K562 (cell line): ENCODE data around the gene NDUFB10. TPM values are rescaled to one million over a fixed set of nuclear protein-coding genes. Genes with fewer than 3 reads are reported as not detected.

ENCODE experiments used
- DMBX1 ChIP-seq: fragments of 250-450 bp; sonication (Bioruptor Pico); IDR thresholded peaks from 2 replicates; pipeline ENCODE4 v1.8.0; 2022; ENCODE audit warnings: inconsistent platforms, mild to moderate bottlenecking, moderate library complexity, borderline replicate concordance
- EWSR1 ChIP-seq: fragments of 450-650 bp; IDR thresholded peaks from 2 replicates; pipeline ENCODE4 v1.6.1; 2018; ENCODE audit warnings: borderline replicate concordance, mild to moderate bottlenecking, low read depth, moderate library complexity; ENCODE audit not compliant: partially characterized antibody
- IRF2 ChIP-seq: sonication (generic); formaldehyde crosslinking; IDR thresholded peaks from 2 replicates; pipeline ENCODE4 v1.8.1; 2022; ENCODE audit warnings: mild to moderate bottlenecking, missing genetic modification reagents
- KDM1A ChIP-seq, 2 experiments: fragments of 450-650 bp; IDR thresholded peaks; 2 replicates each; pipeline ENCODE4 v1.6.1; 2016; ENCODE audit warnings: mild to moderate bottlenecking in 2 of 2
- MBD2 ChIP-seq: sonication (generic); IDR thresholded peaks from 2 replicates; pipeline ENCODE4 v1.6.1; 2016; ENCODE audit warnings: low read depth, borderline replicate concordance
- NFXL1 ChIP-seq: fragments of 450-650 bp; formaldehyde crosslinking; IDR thresholded peaks from 2 replicates; pipeline ENCODE4 v1.4.0; 2021; ENCODE audit warnings: mild to moderate bottlenecking
- TAF1 ChIP-seq: IDR thresholded peaks from 2 replicates; pipeline ENCODE4 v1.6.1; 2011; ENCODE audit warnings: mild to moderate bottlenecking, low read length, moderate library complexity; ENCODE audit not compliant: insufficient read depth, control insufficient read depth, severe bottlenecking; ENCODE audit errors: extremely low read depth
- TBL1XR1 ChIP-seq, 2 experiments: IDR thresholded peaks; 2 replicates each; pipeline ENCODE4 v1.6.1; 2012; ENCODE audit warnings: improper control_type of control experiment in 2 of 2, low read length in 2 of 2, mild to moderate bottlenecking in 1 of 2
- TOE1 ChIP-seq, 2 experiments: fragments of 450-650 bp in 1 of 2; sonication (generic) in 1 of 2; formaldehyde crosslinking in 1 of 2; IDR thresholded peaks; 2 replicates each; pipeline versions ENCODE4 v1.7.1 to v1.8.0; 2016 to 2022; ENCODE audit warnings: borderline replicate concordance in 2 of 2, mild to moderate bottlenecking in 2 of 2, antibody characterized with exemption in 1 of 2, inconsistent platforms in 1 of 2, low read depth in 1 of 2, missing genetic modification reagents in 1 of 2, moderate library complexity in 1 of 2
- ZKSCAN1 ChIP-seq: fragments of 150-350 bp; IDR thresholded peaks from 2 replicates; pipeline ENCODE4 v1.6.1; 2016; ENCODE audit warnings: low read depth, low read length
- ZNF263 ChIP-seq: sonication (generic); formaldehyde crosslinking; IDR thresholded peaks from 2 replicates; pipeline ENCODE4 v1.8.0; 2022; ENCODE audit warnings: mild to moderate bottlenecking, missing genetic modification reagents, borderline replicate concordance
- polyA plus RNA-seq, 8 experiments: library from polyadenylated mRNA; depleted of rRNA in 4 of 8; stranded (reverse) in 5 of 8; unstranded in 3 of 8; fragments of >200 nt; fragmentation: Nextera tagmentation in 2 of 8; fragmentation: Illumina TruSeq in 1 of 8; extraction: Ambion mirVana in 2 of 8; extraction: Trizol in 1 of 8; gene quantifications; 2 replicates each; pipeline versions ENCODE4 v1.2.1 to v1.2.3, GENCODE V29; 2011 to 2014; ENCODE audit warnings: inconsistent platforms in 1 of 8, missing spikeins in 1 of 8
- total RNA-seq, 7 experiments: library from RNA; depleted of rRNA in 6 of 7; stranded (reverse); fragments of >200 nt in 6 of 7; fragmentation: Illumina TruSeq in 2 of 7; extraction: Trizol in 2 of 7; gene quantifications; 2 replicates each; pipeline versions ENCODE4 v1.2.1 to v1.2.3, GENCODE V29; 2011 to 2021; ENCODE audit warnings: low replicate concordance in 1 of 7
- TF ChIP-seq, protein P1 (sequence below): fragments of 250-450 bp; sonication (Bioruptor Pico); IDR thresholded peaks from 2 replicates; pipeline ENCODE4 v1.5.0; 2021
- TF ChIP-seq, protein P2 (sequence below): fragments of 450-650 bp; formaldehyde crosslinking; IDR thresholded peaks from 2 replicates; pipeline ENCODE4 v1.4.0; 2020; ENCODE audit warnings: mild to moderate bottlenecking, moderate library complexity
- TF ChIP-seq, protein P3 (sequence below), 2 experiments: fragments of 450-650 bp in 1 of 2; sonication (generic) in 1 of 2; formaldehyde crosslinking; conservative IDR thresholded peaks; 2 replicates each; pipeline versions ENCODE4 v1.4.0 to v1.8.1; 2020 to 2022; ENCODE audit warnings: mild to moderate bottlenecking in 1 of 2, missing genetic modification reagents in 1 of 2
- TF ChIP-seq, protein P4 (sequence below): fragments of 250-450 bp; sonication (Bioruptor Pico); IDR thresholded peaks from 2 replicates; pipeline ENCODE4 v1.9.0; 2021; ENCODE audit warnings: mild to moderate bottlenecking, inconsistent platforms
- TF ChIP-seq, protein P5 (sequence below): fragments of 450-650 bp; IDR thresholded peaks from 2 replicates; pipeline ENCODE4 v1.7.1; 2018; ENCODE audit warnings: mild to moderate bottlenecking, low read depth; ENCODE audit not compliant: partially characterized antibody

NDUFB10 gene
- total and polyA plus RNA-seq, 9 of the 15 experiments (the other 6 are each of a cell fraction or from before 2014, with no cell fraction given), result 69.3 to 527 (median 161) TPM

DNA sequence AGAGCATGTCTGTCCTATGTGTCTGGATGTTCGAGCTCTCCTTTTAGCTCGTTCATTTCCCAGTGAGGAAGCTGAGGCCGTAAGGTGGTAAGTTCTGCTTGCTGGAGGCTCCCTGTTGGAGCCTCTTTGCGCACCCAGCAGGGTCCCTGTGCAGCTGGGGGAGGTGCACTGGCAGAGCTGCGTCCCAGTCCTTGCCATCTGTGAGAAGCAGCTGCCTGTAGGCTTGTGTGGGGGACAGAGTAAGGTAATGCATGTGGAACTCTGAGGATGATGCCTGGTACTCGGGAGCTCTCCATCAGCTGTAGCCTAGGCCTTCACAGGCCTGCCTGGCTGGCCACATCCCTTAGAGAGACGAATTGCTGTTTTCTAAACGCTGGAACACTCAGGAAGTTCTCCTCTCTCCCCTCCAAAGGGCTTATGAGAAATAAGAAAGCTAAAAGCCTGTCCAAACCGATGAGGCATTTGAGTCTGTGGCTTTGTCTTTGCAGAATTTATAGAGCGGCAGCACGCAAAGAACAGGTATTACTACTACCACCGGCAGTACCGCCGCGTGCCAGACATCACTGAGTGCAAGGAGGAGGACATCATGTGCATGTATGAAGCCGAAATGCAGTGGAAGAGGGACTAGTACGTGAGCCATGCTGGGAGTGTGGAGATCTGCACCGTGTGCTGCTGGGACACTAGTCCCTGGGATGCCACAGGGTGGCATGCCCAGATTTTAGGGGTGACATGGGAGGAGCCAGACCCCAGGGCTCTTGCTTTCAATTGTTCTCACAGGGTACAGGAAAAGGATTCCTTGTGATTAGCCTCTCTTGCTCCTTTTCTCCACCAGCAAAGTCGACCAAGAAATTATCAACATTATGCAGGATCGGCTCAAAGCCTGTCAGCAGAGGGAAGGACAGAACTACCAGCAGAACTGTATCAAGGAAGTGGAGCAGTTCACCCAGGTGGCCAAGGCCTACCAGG lies 1.6 kb downstream of the NDUFB10 start (continued):
- peak; percentile 22; the same call in 1 of the 2 replicates for TF ChIP-seq TOE1 (IDR thresholded peaks at IDR 0.05; ENCODE audit: borderline replicate concordance)
- no peak for TF ChIP-seq TOE1 (CRISPR knock-in tag; IDR thresholded peaks at IDR 0.05; ENCODE audit: borderline replicate concordance, low read depth)
- TF ChIP-seq NFXL1 (CRISPR knock-in tag), result peak; percentile 71; the same call in 1 of the 2 replicates
- TF ChIP-seq TAF1, result peak; percentile 18
- TF ChIP-seq ZKSCAN1, result no peak
- TF ChIP-seq, protein P1, sequence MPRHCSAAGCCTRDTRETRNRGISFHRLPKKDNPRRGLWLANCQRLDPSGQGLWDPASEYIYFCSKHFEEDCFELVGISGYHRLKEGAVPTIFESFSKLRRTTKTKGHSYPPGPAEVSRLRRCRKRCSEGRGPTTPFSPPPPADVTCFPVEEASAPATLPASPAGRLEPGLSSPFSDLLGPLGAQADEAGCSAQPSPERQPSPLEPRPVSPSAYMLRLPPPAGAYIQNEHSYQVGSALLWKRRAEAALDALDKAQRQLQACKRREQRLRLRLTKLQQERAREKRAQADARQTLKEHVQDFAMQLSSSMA (CRISPR knock-in tag), result 0 out of 2 replicates have a peak, but pooled peaks have one; percentile 48
- TF ChIP-seq EWSR1, result peak; percentile 93
- TF ChIP-seq, protein P2, sequence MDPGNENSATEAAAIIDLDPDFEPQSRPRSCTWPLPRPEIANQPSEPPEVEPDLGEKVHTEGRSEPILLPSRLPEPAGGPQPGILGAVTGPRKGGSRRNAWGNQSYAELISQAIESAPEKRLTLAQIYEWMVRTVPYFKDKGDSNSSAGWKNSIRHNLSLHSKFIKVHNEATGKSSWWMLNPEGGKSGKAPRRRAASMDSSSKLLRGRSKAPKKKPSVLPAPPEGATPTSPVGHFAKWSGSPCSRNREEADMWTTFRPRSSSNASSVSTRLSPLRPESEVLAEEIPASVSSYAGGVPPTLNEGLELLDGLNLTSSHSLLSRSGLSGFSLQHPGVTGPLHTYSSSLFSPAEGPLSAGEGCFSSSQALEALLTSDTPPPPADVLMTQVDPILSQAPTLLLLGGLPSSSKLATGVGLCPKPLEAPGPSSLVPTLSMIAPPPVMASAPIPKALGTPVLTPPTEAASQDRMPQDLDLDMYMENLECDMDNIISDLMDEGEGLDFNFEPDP (CRISPR knock-in tag), result 0 out of 2 replicates have a peak, but pooled peaks have one; percentile 54
- TF ChIP-seq, protein P3, sequence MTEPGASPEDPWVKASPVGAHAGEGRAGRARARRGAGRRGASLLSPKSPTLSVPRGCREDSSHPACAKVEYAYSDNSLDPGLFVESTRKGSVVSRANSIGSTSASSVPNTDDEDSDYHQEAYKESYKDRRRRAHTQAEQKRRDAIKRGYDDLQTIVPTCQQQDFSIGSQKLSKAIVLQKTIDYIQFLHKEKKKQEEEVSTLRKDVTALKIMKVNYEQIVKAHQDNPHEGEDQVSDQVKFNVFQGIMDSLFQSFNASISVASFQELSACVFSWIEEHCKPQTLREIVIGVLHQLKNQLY (CRISPR knock-in tag; conservative IDR thresholded peaks at IDR 0.05), result 0 out of 4 replicates have a peak, but pooled peaks of 1 of the 2 experiments have one; percentile 6
- TF ChIP-seq IRF2, result no peak
- TF ChIP-seq, protein P4, sequence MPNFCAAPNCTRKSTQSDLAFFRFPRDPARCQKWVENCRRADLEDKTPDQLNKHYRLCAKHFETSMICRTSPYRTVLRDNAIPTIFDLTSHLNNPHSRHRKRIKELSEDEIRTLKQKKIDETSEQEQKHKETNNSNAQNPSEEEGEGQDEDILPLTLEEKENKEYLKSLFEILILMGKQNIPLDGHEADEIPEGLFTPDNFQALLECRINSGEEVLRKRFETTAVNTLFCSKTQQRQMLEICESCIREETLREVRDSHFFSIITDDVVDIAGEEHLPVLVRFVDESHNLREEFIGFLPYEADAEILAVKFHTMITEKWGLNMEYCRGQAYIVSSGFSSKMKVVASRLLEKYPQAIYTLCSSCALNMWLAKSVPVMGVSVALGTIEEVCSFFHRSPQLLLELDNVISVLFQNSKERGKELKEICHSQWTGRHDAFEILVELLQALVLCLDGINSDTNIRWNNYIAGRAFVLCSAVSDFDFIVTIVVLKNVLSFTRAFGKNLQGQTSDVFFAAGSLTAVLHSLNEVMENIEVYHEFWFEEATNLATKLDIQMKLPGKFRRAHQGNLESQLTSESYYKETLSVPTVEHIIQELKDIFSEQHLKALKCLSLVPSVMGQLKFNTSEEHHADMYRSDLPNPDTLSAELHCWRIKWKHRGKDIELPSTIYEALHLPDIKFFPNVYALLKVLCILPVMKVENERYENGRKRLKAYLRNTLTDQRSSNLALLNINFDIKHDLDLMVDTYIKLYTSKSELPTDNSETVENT (CRISPR knock-in tag), result peak; percentile 81; the same call in 1 of the 2 replicates
- TF ChIP-seq TBL1XR1 (IDR thresholded peaks at IDR 0.05; ENCODE audit: low read length in 2 of 2), result peak in 1 of 2 experiments; percentile 18; a peak in 2 of 4 replicates
- 0 out of 2 replicates have a peak, but pooled peaks have one; percentile 3 for TF ChIP-seq ZNF263
- peak; percentile 17 for TF ChIP-seq MBD2
- TF ChIP-seq DMBX1 (CRISPR knock-in tag), result no peak
- TF ChIP-seq, protein P5, sequence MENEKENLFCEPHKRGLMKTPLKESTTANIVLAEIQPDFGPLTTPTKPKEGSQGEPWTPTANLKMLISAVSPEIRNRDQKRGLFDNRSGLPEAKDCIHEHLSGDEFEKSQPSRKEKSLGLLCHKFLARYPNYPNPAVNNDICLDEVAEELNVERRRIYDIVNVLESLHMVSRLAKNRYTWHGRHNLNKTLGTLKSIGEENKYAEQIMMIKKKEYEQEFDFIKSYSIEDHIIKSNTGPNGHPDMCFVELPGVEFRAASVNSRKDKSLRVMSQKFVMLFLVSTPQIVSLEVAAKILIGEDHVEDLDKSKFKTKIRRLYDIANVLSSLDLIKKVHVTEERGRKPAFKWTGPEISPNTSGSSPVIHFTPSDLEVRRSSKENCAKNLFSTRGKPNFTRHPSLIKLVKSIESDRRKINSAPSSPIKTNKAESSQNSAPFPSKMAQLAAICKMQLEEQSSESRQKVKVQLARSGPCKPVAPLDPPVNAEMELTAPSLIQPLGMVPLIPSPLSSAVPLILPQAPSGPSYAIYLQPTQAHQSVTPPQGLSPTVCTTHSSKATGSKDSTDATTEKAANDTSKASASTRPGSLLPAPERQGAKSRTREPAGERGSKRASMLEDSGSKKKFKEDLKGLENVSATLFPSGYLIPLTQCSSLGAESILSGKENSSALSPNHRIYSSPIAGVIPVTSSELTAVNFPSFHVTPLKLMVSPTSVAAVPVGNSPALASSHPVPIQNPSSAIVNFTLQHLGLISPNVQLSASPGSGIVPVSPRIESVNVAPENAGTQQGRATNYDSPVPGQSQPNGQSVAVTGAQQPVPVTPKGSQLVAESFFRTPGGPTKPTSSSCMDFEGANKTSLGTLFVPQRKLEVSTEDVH, result peak; percentile 69
- TF ChIP-seq KDM1A (IDR thresholded peaks at IDR 0.05), result peak in 1 of 2 experiments; percentile 29; a peak in 2 of 4 replicates
